RPMI8226 (cell line): Measurements from ENCODE around the gene NF1.
"Not testable (repeated sequence)": the region's sequence is repeated elsewhere in the genome, so short reads cannot be mapped to it uniquely, and the experiment has no call there.

Experiments used
- DNase-seq: peaks from one replicate; pipeline ENCODE4 v3.0.0-alpha.2; 2015

NF1 gene

GRCh38 chr17:31269036-31269577, 174.3 kb downstream of the NF1 start:
- no peak for DNase-seq

GRCh38 chr17:31269578-31269983, 174.8 kb downstream of the NF1 start:
- no peak for DNase-seq

GRCh38 chr17:31272236-31272635, 177.5 kb downstream of the NF1 start:
- DNase-seq: no peak

- DNase-seq: no peak
Measured at GRCh38 chr17:31272803-31273202, 178.0 kb downstream of the NF1 start.

GRCh38 chr17:31273516-31273915, 178.7 kb downstream of the NF1 start:
- DNase-seq: no peak

GRCh38 chr17:31274252-31274651, 179.5 kb downstream of the NF1 start:
- DNase-seq: no peak

GRCh38 chr17:31275116-31275515, 180.3 kb downstream of the NF1 start:
- no peak for DNase-seq

GRCh38 chr17:31279401-31279800, 184.6 kb downstream of the NF1 start:
- no peak for DNase-seq

- DNase-seq: no peak
Measured at GRCh38 chr17:31281061-31281460, 186.3 kb downstream of the NF1 start.

- no peak for DNase-seq
Measured at GRCh38 chr17:31283841-31284240, 189.1 kb downstream of the NF1 start.

- no peak for DNase-seq
Measured at GRCh38 chr17:31286587-31286986, 191.8 kb downstream of the NF1 start.

GRCh38 chr17:31287932-31288331, 193.2 kb downstream of the NF1 start:
- not testable (repeated sequence) for DNase-seq

- DNase-seq: no peak
Measured at GRCh38 chr17:31289790-31290189, 195.0 kb downstream of the NF1 start.

GRCh38 chr17:31291820-31292219, 197.0 kb downstream of the NF1 start:
- no peak for DNase-seq

- no peak for DNase-seq
Measured at GRCh38 chr17:31293581-31293980, 198.8 kb downstream of the NF1 start.

- DNase-seq: no peak
Measured at GRCh38 chr17:31294231-31294630, 199.5 kb downstream of the NF1 start.

- DNase-seq: no peak
Measured at GRCh38 chr17:31294820-31295488, 200.2 kb downstream of the NF1 start.

- DNase-seq: no peak
Measured at GRCh38 chr17:31295489-31295871, 200.7 kb downstream of the NF1 start.

GRCh38 chr17:31296142-31296541, 201.4 kb downstream of the NF1 start:
- DNase-seq: no peak

GRCh38 chr17:31297090-31297489, 202.3 kb downstream of the NF1 start, which contains the start of gene OMG:
Gene OMG, minus strand, starts transcription at chr17:31297239. Its CDS starts 908 bp downstream, at chr17:31296331.
- no peak for DNase-seq

- DNase-seq: no peak
Measured at GRCh38 chr17:31299624-31300023, 204.8 kb downstream of the NF1 start.

- no peak for DNase-seq
Measured at GRCh38 chr17:31307640-31308039, 212.9 kb downstream of the NF1 start.

GRCh38 chr17:31308372-31309334, 213.9 kb downstream of the NF1 start:
- no peak for DNase-seq

- DNase-seq: peak; percentile 60
Measured at GRCh38 chr17:31309556-31309955, 214.8 kb downstream of the NF1 start.
